NK-92 (cell line): Measurements from ENCODE around the gene PRKCH.

Source experiments
- DNase-seq: peaks from one replicate; lab custom pipeline; 2025; ENCODE audit not compliant: unreplicated experiment; lab: John Stamatoyannopoulos, UW

PRKCH gene

GRCh38 chr14:61418746-61419145 is 97.4 kb downstream of the PRKCH start:
- no peak for DNase-seq

DNA sequence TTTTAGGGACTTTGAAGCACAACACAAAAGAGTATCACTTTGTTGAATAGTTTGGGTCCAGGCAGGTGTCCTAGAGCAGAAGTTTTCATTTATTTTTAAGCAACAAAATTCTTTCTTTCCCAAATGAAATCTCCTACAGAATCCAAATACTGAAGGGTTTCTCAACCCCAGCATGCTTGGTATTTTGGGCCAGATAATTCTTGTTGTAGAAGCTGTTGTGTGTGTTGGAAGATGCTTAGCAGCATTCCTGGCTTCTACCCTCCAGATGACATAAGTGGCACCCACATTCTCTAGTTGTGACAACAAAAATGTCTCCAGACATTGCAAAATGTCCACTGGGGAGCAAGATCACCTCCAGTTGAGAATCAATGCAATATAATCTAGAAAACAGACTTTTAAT is 97.8 kb downstream of the PRKCH start:
- DNase-seq: no peak

DNA sequence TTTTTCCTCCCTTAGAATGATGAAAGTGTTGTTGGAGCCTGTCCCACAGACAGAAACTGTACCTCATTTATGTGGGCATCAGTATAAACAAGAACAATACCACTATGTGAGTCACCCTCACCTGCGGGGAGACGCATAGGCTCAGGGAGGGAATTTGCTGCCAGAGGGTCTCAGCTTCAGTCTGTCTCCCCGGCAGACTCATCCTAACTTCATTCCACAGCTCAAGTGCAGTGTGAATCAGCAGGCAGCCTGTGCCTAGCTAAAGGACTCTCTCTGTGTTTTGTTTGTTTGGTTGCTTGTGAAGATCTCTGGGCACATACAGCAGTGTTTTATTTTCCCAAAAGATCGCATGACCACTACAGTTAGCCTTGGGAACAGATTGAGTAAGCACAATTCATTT is 98.9 kb downstream of the PRKCH start:
- DNase-seq: no peak

DNA sequence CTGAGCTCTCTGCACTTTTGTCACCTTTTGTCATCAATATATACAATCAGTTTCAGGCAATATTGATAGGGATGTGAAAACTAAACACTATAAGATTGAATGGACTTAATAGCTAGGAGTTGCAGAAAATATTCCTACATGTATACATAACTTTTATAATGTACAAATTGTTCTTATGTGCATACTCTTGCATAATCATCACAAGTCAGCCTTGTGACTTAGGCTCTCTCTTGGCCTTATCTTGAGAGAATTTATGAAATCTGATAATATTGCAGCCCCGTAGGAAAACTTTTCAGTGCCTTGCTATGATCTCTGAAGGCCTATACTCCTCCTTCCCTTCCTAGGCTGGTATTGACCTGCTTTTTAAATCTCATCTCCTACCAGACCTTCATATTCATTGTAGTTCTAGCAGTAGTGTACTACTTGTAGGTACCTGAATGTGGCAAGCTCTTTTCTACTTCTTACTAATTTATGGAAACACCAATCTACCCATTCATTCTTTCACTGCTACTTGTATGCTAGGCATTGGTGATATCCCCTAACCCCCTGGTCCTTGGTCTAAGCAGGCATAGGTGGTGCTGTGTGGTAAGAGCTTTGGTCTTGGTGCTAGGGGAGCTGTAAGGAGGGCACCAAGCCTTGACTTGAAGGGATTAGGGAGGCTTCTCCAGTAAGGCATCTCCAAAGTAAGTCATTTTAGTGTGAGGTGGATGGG is 100.0 kb downstream of the PRKCH start:
- no peak for DNase-seq

DNA sequence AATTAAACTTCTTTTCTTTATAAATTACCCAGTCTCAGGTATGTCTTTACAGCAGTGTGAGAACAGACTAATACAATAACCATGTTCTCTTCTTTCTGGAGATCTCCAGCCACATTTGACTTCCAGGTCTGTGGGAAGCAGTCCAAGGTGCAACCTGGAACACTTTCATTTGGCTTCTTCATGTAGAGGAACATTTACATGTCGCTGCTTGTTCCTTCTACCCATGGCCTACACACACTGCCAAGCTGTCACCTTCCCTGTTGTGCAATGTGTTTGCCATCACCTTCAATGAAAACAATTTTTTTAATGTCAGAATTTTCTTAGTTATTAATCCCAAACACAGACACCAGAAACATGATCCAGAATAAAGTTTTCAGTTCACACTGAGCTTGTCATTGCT is 104.7 kb downstream of the PRKCH start:
- no peak for DNase-seq

GRCh38 chr14:61428261-61428660 is 106.9 kb downstream of the PRKCH start:
- no peak for DNase-seq

DNA sequence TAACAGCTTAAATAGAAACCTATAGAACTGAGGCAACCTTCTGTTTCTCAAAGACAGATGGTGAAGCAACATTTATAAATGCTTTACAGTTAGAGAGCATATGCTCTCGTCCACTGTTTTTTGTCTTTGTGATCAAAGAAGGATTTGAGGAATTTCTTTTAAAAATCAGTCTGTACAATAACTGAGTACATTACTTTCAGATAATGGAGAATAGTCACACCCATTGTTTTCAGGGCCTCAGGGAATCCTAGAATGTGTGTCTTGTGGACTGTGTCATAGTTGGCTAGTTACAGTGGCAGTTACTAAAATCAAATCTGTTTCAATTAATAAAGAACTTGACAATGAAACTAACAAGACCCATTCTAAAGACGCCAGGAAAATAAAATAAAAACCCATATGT is 107.9 kb downstream of the PRKCH start:
- no peak for DNase-seq

DNA sequence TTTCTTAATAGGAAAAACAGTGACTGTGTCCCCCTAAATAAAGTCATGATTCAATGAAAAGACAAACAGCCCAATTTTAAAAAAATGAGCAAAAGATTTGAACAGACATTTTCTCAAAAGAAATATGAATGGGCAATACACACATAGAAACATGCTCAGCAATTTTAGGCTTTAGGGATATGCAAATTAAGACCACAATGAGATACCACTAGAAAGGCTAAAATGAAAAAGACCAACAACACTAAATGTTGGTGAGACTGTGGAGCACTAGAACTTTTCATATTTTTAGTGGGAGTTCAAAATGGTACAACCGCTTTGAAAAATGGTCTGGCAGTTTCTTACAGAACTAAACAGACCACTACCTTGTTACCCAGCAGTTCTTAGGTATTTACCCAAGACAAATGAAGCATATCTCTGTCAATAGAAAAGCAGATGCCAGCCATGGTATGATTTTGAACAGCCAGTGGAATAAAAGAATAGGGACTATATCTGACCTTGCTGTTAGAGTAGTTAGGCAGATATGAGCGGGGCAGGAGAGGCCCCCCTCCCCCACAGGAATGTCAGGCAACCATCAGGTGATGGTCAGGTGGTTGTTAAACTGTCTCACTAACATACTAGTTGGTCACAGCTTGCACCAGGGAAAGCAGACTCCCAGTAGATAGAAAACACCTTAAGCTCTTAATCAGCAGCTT is 108.8 kb downstream of the PRKCH start:
- DNase-seq: no peak

DNA sequence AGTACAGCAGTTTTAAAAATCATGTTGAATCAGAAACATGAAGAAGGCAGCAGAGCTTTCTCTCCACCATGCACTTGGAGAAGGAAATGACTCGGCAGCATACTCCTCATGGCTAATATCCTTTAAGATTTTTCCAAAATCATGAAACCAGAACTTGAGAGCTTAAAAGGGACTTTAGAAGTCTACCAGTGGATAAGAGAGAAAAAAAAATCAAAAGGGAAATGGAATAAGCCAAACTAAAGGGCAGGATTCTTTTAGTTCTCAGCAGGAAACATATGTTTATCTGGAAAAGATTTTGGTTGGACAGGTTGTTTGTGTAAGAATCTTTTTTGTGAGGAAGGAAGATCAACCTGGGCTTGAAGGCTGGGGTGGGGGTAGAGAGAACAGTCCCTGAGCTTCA is 111.8 kb downstream of the PRKCH start:
- DNase-seq: no peak

DNA sequence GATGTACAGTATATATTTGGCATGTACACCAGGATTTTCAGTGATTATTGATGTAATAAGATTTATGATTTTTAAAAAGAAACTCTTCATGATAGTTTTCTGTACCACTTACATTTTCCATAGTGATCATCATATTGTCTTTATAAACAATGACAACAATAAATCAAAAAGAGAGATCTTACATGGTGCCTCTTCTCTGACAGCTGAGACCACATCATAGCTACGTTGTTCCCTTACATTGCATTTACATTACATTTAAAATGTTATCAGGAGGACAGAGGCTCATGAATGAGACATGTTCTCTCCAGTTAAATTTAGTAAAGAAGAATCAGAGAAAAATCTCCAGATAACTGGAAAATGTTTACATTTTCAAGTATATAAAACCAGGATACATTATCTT is 112.4 kb downstream of the PRKCH start:
- DNase-seq: no peak

DNA sequence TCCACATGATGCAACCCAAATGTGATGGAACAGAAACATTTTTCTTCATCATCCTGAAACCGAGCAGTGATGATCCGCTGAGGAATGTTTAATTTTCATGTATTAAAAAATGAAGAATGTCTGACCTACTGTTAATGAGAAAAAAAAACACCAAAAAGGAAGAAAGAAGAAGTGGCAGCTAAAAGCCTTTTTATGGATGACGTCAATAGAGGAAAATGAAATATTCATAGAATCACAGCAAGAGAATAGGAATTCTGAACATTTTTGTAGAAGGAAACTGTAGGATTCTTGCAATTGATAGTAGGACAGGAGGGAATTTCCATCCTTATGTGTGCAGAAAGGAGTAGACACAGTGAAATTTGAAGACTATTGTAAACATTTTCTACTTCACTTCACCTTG is 112.9 kb downstream of the PRKCH start:
- DNase-seq: no peak

- DNase-seq: no peak
Observed at GRCh38 chr14:61435563-61436337, 114.4 kb downstream of the PRKCH start.

DNA sequence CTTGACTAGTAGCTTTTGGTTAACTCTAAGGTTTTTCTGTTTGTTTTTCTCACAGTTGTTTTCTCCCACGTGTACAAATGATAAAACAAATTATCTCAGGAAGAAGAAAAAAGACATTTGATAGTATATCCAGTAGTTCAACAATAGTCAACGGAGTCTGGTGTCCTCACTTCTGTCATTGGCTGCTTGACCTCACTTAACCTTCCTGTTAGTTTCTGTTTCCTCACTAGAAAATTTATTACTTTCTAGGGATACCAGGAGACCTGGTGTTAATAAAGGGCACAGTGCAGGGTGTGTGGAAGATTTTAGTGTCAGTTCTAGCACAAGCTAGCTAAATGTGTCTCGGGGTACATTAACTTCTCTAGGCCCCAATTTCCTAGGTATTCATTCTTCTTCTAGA is 116.0 kb downstream of the PRKCH start:
- no peak for DNase-seq

DNA sequence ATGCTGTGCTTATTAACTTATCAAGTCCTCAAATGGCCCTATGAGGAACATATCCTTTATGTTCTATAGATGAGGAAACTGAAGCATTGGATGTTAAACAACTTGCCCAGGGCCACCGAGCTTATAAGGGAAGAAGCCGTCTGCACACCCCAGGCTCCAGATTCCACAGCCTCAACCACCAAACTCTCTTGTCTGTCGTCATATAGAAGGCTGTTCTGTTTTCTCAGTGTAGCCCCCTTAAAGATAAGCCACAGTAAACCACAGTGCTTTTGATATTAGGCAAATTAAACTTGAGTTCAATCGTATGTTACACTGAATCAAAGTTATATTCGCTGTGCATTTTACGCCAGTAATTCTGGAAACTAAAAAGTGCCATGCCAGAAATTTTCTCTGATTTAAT is 116.7 kb downstream of the PRKCH start:
- no peak for DNase-seq

DNA sequence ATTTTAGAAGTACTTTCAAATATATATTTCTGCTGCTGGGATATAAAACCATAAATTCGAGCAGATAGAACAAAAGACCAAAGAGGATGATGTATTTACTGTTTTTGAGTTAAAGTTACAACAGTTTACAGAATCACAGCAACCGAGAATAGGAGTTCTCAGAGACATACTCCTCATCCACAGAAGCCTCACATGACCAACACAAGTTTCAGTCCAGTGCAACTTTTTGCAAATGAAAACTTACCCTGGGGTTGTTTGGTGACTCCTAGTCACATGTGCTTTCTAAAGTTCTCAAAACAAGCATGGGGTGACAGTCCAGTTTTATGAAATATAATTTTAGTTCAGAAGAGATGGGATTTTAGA is 117.1 kb downstream of the PRKCH start:
- no peak for DNase-seq

DNA sequence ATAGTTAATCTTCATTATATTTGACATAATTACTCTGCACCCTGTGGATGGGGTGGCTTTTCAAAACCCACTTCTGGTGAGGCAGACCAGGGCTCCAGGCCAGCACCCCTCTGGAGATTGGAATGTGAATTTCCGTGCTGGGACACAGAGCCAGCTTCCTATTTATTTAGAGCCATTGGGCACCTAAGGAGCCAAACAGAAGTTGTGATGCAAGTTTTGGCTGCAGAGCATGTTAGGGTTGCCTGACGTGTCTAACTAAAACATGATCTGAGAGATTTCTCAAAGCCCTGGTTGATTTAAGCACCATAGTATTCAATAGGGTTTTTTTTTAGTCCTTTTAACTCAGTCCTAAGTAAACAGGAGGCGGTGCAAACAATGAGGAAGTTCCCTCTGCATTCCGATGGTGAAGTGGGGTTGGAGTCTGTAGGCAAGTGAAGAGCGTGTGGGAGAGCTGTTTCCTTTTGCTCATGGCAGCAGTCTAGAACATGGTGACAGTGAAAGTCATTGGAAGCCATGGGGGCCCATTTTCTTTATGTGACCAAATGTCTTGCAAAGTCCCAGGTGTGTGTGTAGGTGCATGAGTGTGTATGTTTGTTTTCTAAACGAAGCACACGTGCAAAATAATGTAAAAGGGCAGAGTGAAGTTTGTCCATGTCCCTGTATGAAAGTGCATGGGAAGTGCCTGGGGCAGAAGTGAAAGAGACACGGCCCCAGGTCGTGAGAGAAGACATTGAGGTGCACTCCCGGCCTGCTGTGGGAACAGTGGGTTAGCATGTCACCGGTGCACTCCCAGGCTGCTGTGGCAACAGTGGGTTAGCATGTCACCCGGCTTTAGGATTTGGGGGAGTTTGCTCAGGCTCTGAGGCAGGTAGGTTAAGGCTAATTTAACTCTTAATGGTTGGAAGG is 117.7 kb downstream of the PRKCH start:
- DNase-seq: no peak

- no peak for DNase-seq
Observed at GRCh38 chr14:61439779-61440418, 118.5 kb downstream of the PRKCH start.

GRCh38 chr14:61443481-61443880 is 122.1 kb downstream of the PRKCH start:
- DNase-seq: no peak

GRCh38 chr14:61444215-61444768 is 122.9 kb downstream of the PRKCH start:
- DNase-seq: no peak

DNA sequence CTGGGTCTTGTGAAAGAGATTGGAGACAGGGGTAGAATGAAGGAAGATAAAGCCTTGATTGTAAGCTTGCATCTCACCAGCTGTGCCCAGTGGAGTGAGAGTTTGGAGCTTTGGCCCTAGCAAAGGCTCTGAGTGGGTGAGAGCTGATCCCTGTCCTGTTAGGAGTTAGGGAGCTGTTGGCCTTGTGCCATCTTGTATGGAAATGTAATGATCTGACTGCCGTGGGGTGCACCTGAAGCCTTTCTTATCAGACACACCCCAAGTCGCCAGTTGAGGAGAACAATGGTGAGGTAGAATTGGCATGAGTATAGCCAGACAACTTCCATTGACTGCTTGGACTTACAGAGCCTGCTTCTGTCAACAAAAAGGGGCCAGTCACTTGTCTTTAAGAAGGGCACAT is 130.1 kb downstream of the PRKCH start:
- no peak for DNase-seq
